Body of pancreas (tissue), 4 donors: ENCODE data around the gene CLIC3. TPM values are rescaled to one million over a fixed set of nuclear protein-coding genes. Genes with fewer than 3 reads are reported as not detected.

Experiments
- ATAC-seq: fragments of 150-250 bp; one replicate; pipeline ENCODE4 v1.9.1; 2016
- DNase-seq, 4 donors: peaks; one replicate each; pipeline ENCODE4 v3.0.0-alpha.2; 2019
- H3K27ac ChIP-seq, 4 donors: fragments of 200-600 bp; sonication (generic); 1 replicate in 3 of 4; 2 replicates in 1 of 4; pipeline versions ENCODE4 v1.5.1 to v1.6.1; 2016 to 2019; ENCODE audit warnings: mild to moderate bottlenecking in 1 of 4, mixed read lengths in 1 of 4, moderate library complexity in 1 of 4
- H3K27me3 ChIP-seq, 2 donors: fragments of 200-600 bp; sonication (generic); one replicate each; pipeline ENCODE4 v1.6.0; 2016; ENCODE audit warnings: mild to moderate bottlenecking in 1 of 2
- H3K36me3 ChIP-seq, 2 donors: fragments of 200-600 bp; sonication (generic); replicated peaks in 1 of 2; 2 replicates each; pipeline ENCODE4 v1.5.1; 2016; ENCODE audit warnings: low read depth in 2 of 2; ENCODE audit not compliant: insufficient read depth in 1 of 2
- H3K4me1 ChIP-seq: fragments of 200-600 bp; sonication (generic); one replicate; pipeline ENCODE4 v1.6.0; 2016
- H3K4me3 ChIP-seq, 2 donors: fragments of 200-600 bp; sonication (generic); 1 replicate in 1 of 2; 2 replicates in 1 of 2; pipeline ENCODE4 v1.5.1; 2016 to 2019
- H3K9me3 ChIP-seq, 3 donors: fragments of 200-600 bp; sonication (generic); 1 replicate in 2 of 3; 2 replicates in 1 of 3; pipeline ENCODE4 v1.5.1; 2016
- CTCF ChIP-seq, 7 experiments: fragments of 450-650 bp in 4 of 7; fragments of 200-600 bp in 3 of 7; sonication (generic) in 3 of 7; IDR thresholded peaks; one replicate each; pipeline ENCODE4 v1.5.1; 2016 to 2019; ENCODE audit warnings: antibody characterized with exemption in 7 of 7
- POLR2A ChIP-seq, 3 donors: fragments of 450-650 bp; IDR thresholded peaks; one replicate each; pipeline ENCODE4 v1.6.1; 2016; ENCODE audit warnings: antibody characterized with exemption in 3 of 3, mild to moderate bottlenecking in 2 of 3
- WGBS, 2 donors: methylation state at CpG; one replicate each; pipeline ENCODE4 v1.1.5; 2017; 5-methylcytosine and 5-hydroxymethylcytosine counted together
- intact Hi-C: fragments of 100-400 bp; cut with DNase I; formaldehyde crosslinking; loops from one replicate; pipeline ENCODE4 v1.15.1; 2023
- total RNA-seq, 2 donors: library from RNA; depleted of rRNA; stranded (reverse); fragments of >200 nt; gene quantifications; one replicate each; pipeline ENCODE4 v1.1.0, GENCODE V29; 2016

Gene CLIC3
- total RNA-seq, 2 donors from 2014 or later = 2.0 TPM; not detected in 1

DNA sequence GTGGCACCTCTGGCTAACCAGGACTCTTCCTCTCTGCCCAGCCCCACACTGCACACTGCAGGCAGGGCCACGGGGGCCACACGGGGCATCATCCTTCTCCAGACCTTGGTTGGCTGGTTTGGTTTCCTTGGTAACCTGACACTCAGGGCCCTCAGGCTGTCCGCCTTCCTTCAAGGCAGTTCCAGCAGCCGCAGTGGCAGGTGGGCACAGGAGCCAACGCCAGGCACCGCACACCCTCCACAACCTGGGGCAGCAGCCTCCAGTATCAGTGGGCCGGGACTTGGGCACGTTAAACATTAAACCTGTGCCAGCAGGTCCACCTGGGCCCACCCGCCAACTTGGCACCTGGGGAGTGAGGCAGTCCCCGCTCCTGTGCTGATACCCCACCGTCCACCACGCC lies 47.7 kb upstream of the CLIC3 start:
- ATAC-seq (no peak), DNase-seq (peak in 1 of 4 donors; percentile 56)
- Histone ChIP-seq H3K27me3 (no peaks in the 10 kb centered on the region), H3K4me3 (no peak overlapping the region), H3K4me1 (peaks cover 34% of the 10 kb centered on the region), H3K27ac (peak overlapping the region; percentile 25 to 77 (median 50)), H3K9me3 (no peaks in the 10 kb centered on the region), H3K36me3 (no peaks in the 10 kb centered on the region)
- TF ChIP-seq POLR2A (IDR thresholded peaks at IDR 0.05) = no peak
- no peak for TF ChIP-seq CTCF (IDR thresholded peaks at IDR 0.05)
- intact Hi-C loops = no loop called here
- 20% methylated on average over 12 of the region's 12 CpGs; no CpG with 5 or more reads in 1 of the 2 donors for WGBS, 2 donors

DNA sequence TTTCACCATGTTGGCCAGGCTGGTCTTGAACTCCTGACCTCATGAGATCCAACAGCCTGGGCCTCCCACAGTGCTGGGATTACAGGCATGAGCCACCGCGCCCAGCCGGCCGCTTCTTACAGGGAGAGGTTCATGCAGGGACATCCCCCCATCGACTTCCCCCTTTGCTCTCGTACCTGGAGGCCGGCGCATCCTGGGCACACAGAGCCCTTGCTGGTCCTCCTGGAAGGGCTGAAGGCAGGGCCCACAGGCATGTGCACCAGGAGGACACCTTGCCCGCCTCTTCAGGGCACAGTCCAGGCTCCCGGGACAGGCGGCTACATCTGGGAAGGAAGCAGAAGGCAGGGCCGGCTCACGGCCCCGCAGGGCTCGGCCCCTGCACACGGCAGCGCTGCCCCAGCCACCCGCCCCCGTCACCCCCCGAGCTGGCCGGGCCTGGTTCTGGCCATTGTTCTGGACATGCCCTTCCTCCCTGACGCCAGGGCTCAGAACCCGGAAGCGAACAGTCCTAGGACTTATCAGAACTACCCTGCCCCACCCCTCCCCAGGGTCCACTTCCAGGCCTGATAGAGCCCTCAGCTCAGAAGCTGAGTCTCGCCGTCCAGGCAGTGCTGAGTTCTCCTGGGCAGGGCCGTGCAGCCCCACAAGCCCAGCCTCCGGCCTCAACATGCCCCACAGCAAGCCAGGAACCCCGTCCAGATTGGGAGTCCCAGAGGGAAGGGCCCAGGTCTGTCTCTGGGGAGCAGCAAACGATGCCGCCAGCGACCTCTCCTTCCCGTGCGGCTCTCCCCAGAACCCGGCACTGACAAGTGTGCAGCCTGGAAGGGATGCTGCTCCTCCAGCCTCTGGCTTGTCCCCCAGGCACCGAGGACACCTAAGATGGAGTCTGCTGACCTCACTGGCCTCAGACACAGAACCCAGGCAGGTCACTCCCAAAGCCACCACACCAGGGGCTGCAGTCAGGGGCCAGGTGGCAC lies 46.7 kb upstream of the CLIC3 start:
- Histone ChIP-seq H3K27ac (peak overlapping the region in 3 of 4 donors; percentile 25 to 77 (median 51)), H3K4me3 (no peak overlapping the region), H3K9me3 (no peaks in the 10 kb centered on the region), H3K27me3 (no peaks in the 10 kb centered on the region), H3K4me1 (peaks cover 34% of the 10 kb centered on the region), H3K36me3 (no peaks in the 10 kb centered on the region)
- TF ChIP-seq CTCF (IDR thresholded peaks at IDR 0.05) (no peak), POLR2A (IDR thresholded peaks at IDR 0.05) (no peak)
- intact Hi-C loops = no loop called here
- 76 to 93% methylated on average over 8 to 34 of the region's 36 CpGs for WGBS, 2 donors
- ATAC-seq (no peak), DNase-seq (no peak)

DNA sequence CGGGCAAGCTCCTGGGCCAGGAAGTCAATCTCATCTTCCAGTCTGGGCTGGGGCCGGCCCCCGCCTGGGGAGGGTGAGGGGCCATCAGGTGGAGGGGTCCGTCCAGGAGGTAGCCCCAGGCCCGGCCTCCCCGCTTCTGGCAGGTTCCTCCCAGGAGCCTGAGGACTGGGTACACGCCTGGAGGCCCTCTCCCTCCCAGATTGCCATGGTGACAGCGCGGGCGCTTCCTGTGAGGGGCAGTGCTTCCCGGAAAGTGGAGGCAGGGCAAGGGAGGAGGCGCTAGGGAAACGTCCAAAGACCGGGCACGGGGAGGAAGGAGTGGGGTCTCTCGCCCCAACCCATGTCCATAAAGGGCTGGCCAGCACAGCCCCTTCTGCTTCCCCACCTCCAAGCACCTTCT lies 44.8 kb upstream of the CLIC3 start:
- Histone ChIP-seq H3K4me3 (no peak overlapping the region), H3K4me1 (peaks cover 24% of the 10 kb centered on the region), H3K27me3 (no peaks in the 10 kb centered on the region), H3K36me3 (no peaks in the 10 kb centered on the region), H3K9me3 (no peaks in the 10 kb centered on the region), H3K27ac (peak overlapping the region in 1 of 4 donors; percentile 44)
- DNase-seq (no peak), ATAC-seq (no peak)
- 64 to 72% methylated on average over 10 to 16 of the region's 16 CpGs for WGBS, 2 donors
- TF ChIP-seq CTCF (IDR thresholded peaks at IDR 0.05) = no peak
- no peak for TF ChIP-seq POLR2A (IDR thresholded peaks at IDR 0.05)
- intact Hi-C loops = no loop called here

DNA sequence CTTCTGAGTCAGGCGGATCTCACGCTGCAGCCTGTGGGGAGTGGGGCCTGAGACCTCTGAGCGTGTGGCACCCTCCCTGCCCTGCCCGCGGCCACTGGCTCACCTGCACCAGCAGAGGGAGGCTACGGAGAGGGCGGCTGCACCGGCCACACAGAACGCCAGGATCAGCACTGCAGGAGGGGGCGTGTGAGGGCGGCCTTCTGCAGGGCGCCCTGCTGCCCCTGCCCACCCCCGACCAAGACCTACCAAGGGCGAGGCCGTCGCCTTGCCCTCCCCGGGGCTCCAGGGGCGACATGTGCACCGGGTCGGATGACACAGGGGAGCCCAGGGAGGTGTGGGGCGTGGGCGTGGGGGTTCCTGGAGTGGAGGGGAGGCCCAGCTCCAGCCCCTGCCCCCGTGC lies 44.2 kb upstream of the CLIC3 start:
- H3K9me3 ChIP-seq = no peaks in the 10 kb centered on the region
- H3K27ac ChIP-seq = no peak overlapping the region
- no peak overlapping the region for H3K4me3 ChIP-seq
- ATAC-seq = no peak
- H3K36me3 ChIP-seq = no peaks in the 10 kb centered on the region
- no peaks in the 10 kb centered on the region for H3K27me3 ChIP-seq
- WGBS, 2 donors = 94 to 95% methylated on average over 8 to 22 of the region's 23 CpGs
- intact Hi-C loops = no loop called here
- no peak for TF ChIP-seq CTCF (IDR thresholded peaks at IDR 0.05)
- no peak for TF ChIP-seq POLR2A (IDR thresholded peaks at IDR 0.05)
- DNase-seq = no peak
- H3K4me1 ChIP-seq = peaks cover 21% of the 10 kb centered on the region
